Caco-2 (cell line): Measurements from ENCODE around the gene KRT35. TPM values are rescaled to one million over a fixed set of nuclear protein-coding genes. Genes with fewer than 3 reads are reported as not detected.

Source experiments
- BruUV-seq: library from RNA; stranded (reverse); fragments of 400-500 nt; replicated peaks from 2 replicates; lab custom pipeline; 2021; lab: Mats Ljungman, UMichigan
- CTCF ChIA-PET: fragments of 300-600 bp; sonication (Branson Sonifier 250); formaldehyde crosslinking; loops from one replicate; lab custom pipeline; 2022; ENCODE audit warnings: antibody characterized with exemption; lab: Charles Lee
- POLR2A ChIA-PET: fragments of 300-600 bp; sonication (Branson Sonifier 250); formaldehyde crosslinking; loops from one replicate; lab custom pipeline; 2022; ENCODE audit warnings: antibody characterized with exemption; lab: Charles Lee
- DNase-seq, 2 experiments: peaks; one replicate each; pipeline versions ENCODE4 v3.0.0 to v3.0.0-alpha.2; 2020 to 2022
- H3K27me3 ChIP-seq: replicated peaks from 2 replicates; pipeline ENCODE4 v1.6.0; 2011; ENCODE audit warnings: low read length; ENCODE audit not compliant: control insufficient read depth, insufficient read depth
- H3K36me3 ChIP-seq: 2 replicates; pipeline ENCODE4 v1.5.1; 2011; ENCODE audit warnings: low read length; ENCODE audit not compliant: control insufficient read depth, insufficient read depth
- H3K4me1 ChIP-seq: fragments of 250-450 bp; sonication (Bioruptor Pico); 2 replicates; pipeline ENCODE4 v1.5.1; 2020; ENCODE audit warnings: mild to moderate bottlenecking
- H3K4me3 ChIP-seq: 2 replicates; pipeline ENCODE4 v1.5.1; 2011; ENCODE audit warnings: low read depth, mild to moderate bottlenecking, control low read depth, low read length
- H3K9me3 ChIP-seq: fragments of 250-450 bp; sonication (Bioruptor Pico); 2 replicates; pipeline ENCODE4 v1.5.1; 2020; ENCODE audit warnings: mild to moderate bottlenecking, moderate library complexity
- H3K27ac Mint-ChIP-seq: one replicate; pipeline ENCODE4 v1.8.0; 2022; ENCODE audit warnings: mixed read lengths; ENCODE audit not compliant: unreplicated experiment
- H3K27me3 Mint-ChIP-seq: one replicate; pipeline ENCODE4 v1.8.0; 2022; ENCODE audit warnings: mixed read lengths; ENCODE audit not compliant: insufficient read depth, unreplicated experiment
- H3K36me3 Mint-ChIP-seq: one replicate; pipeline ENCODE4 v1.8.0; 2022; ENCODE audit warnings: mild to moderate bottlenecking, mixed read lengths; ENCODE audit not compliant: insufficient read depth, unreplicated experiment
- H3K4me1 Mint-ChIP-seq: one replicate; pipeline ENCODE4 v1.8.0; 2022; ENCODE audit warnings: low read depth, mixed read lengths; ENCODE audit not compliant: unreplicated experiment
- H3K4me3 Mint-ChIP-seq: one replicate; pipeline ENCODE4 v1.8.0; 2022; ENCODE audit warnings: mild to moderate bottlenecking, moderate library complexity, mixed read lengths; ENCODE audit not compliant: unreplicated experiment
- H3K9me3 Mint-ChIP-seq: one replicate; pipeline ENCODE4 v1.8.0; 2022; ENCODE audit warnings: mixed read lengths; ENCODE audit not compliant: unreplicated experiment
- CTCF ChIP-seq, 2 experiments: fragments of 200-600 bp in 1 of 2; IDR thresholded peaks; 1 replicate in 1 of 2; 2 replicates in 1 of 2; pipeline versions ENCODE4 v1.5.1 to v1.8.0; 2011 to 2022; ENCODE audit warnings: antibody characterized with exemption in 1 of 2, control low read depth in 1 of 2, inconsistent platforms in 1 of 2, low read depth in 1 of 2, low read length in 1 of 2, mild to moderate bottlenecking in 1 of 2, moderate library complexity in 1 of 2; ENCODE audit not compliant: insufficient read depth in 1 of 2, severe bottlenecking in 1 of 2, unreplicated experiment in 1 of 2
- intact Hi-C: fragments of 100-400 bp; cut with micrococcal nuclease; formaldehyde crosslinking; loops from one replicate; pipeline ENCODE4 v1.10.0; 2022; ENCODE audit not compliant: unreplicated experiment
- total RNA-seq: library from RNA; stranded (reverse); gene quantifications from 2 replicates; pipeline ENCODE4 v1.2.3, GENCODE V29; 2022

The KRT35 gene
- total RNA-seq, 1 experiment from 2014 or later = not detected

GRCh38 chr17:41494524-41494923 is 13.6 kb upstream of the KRT35 start:
- DNase-seq = no peak
- Mint-ChIP-seq H3K9me3 (no peaks in the 10 kb centered on the region), H3K4me1 (no peaks in the 10 kb centered on the region), H3K36me3 (no peaks in the 10 kb centered on the region), H3K27me3 (no peaks in the 10 kb centered on the region), H3K27ac (no peak overlapping the region), H3K4me3 (no peak overlapping the region)
- no peaks in the 10 kb centered on the region for H3K9me3 ChIP-seq
- TF ChIP-seq CTCF (IDR thresholded peaks at IDR 0.05; ENCODE audit: insufficient read depth in 1 of 2, low read depth in 1 of 2, low read length in 1 of 2, severe bottlenecking in 1 of 2, unreplicated experiment in 1 of 2) = no peak
- intact Hi-C loops = loop anchor here (10.0 kb wide), 1 partner anchor 170 kb away; no protein-coding TSS in a partner anchor
- ChIA-PET CTCF (interaction anchor here (0.5 to 1.0 kb wide), 4 partner anchors 9 to 1428 kb away, joined by 3 to 4 read pairs (median 3); no protein-coding TSS in a partner anchor), POLR2A (no interaction called here)
- no peaks in the 10 kb centered on the region for H3K27me3 ChIP-seq
- BruUV-seq = no TSS peak
- H3K4me3 ChIP-seq = no peak overlapping the region
- H3K4me1 ChIP-seq = no peaks in the 10 kb centered on the region; the same call in 1 of the 2 replicates
- H3K36me3 ChIP-seq = no peaks in the 10 kb centered on the region

GRCh38 chr17:41492771-41493170 is 11.8 kb upstream of the KRT35 start:
- Mint-ChIP-seq H3K4me1 (no peaks in the 10 kb centered on the region), H3K27me3 (no peaks in the 10 kb centered on the region), H3K9me3 (no peaks in the 10 kb centered on the region), H3K36me3 (no peaks in the 10 kb centered on the region), H3K27ac (no peak overlapping the region), H3K4me3 (no peak overlapping the region)
- ChIA-PET CTCF (no interaction called here), POLR2A (no interaction called here)
- no peak for TF ChIP-seq CTCF (IDR thresholded peaks at IDR 0.05; ENCODE audit: insufficient read depth in 1 of 2, low read depth in 1 of 2, low read length in 1 of 2, severe bottlenecking in 1 of 2, unreplicated experiment in 1 of 2)
- Histone ChIP-seq H3K9me3 (no peaks in the 10 kb centered on the region), H3K4me1 (no peaks in the 10 kb centered on the region; the same call in 1 of the 2 replicates), H3K27me3 (no peaks in the 10 kb centered on the region), H3K4me3 (no peak overlapping the region), H3K36me3 (no peaks in the 10 kb centered on the region)
- intact Hi-C loops = loop anchor here (10.0 kb wide), 1 partner anchor 168 kb away; no protein-coding TSS in a partner anchor
- DNase-seq = no peak
- BruUV-seq = no TSS peak

- DNase-seq = no peak
- BruUV-seq = no TSS peak
- Histone ChIP-seq H3K36me3 (no peaks in the 10 kb centered on the region), H3K4me3 (no peak overlapping the region), H3K4me1 (no peaks in the 10 kb centered on the region; the same call in 1 of the 2 replicates), H3K27me3 (no peaks in the 10 kb centered on the region), H3K9me3 (no peaks in the 10 kb centered on the region)
- H3K9me3 Mint-ChIP-seq = no peaks in the 10 kb centered on the region
- no peaks in the 10 kb centered on the region for H3K27me3 Mint-ChIP-seq
- H3K36me3 Mint-ChIP-seq = no peaks in the 10 kb centered on the region
- no peaks in the 10 kb centered on the region for H3K4me1 Mint-ChIP-seq
- ChIA-PET CTCF (no interaction called here), POLR2A (no interaction called here)
- H3K4me3 Mint-ChIP-seq = no peak overlapping the region
- intact Hi-C loops = loop anchor here (10.0 kb wide), 1 partner anchor 168 kb away; no protein-coding TSS in a partner anchor
- TF ChIP-seq CTCF (IDR thresholded peaks at IDR 0.05; ENCODE audit: insufficient read depth in 1 of 2, low read depth in 1 of 2, low read length in 1 of 2, severe bottlenecking in 1 of 2, unreplicated experiment in 1 of 2) = no peak
- H3K27ac Mint-ChIP-seq = no peak overlapping the region
These were observed 11.4 kb upstream of the KRT35 start for GRCh38 chr17:41492351-41492750.
